ENCODE measurements around the gene NABP2.
A peak's percentile ranks its signal among the peaks of the same experiment; 100 is the strongest.

The NABP2 gene

GRCh38 chr12:56213878-56214277 is 10.3 kb upstream of the NABP2 start:
- no peak for DNase-seq (ENCODE audit: low read depth, low spot score)

- no peak for DNase-seq (ENCODE audit: low read depth, low spot score)
Observed at GRCh38 chr12:56216461-56216860, 7.7 kb upstream of the NABP2 start.

GRCh38 chr12:56219840-56220239 is 4.3 kb upstream of the NABP2 start:
- no peak for DNase-seq (ENCODE audit: low read depth, low spot score)

GRCh38 chr12:56220611-56221231 is 3.4 kb upstream of the NABP2 start:
- no peak for DNase-seq (ENCODE audit: low read depth, low spot score)

DNA sequence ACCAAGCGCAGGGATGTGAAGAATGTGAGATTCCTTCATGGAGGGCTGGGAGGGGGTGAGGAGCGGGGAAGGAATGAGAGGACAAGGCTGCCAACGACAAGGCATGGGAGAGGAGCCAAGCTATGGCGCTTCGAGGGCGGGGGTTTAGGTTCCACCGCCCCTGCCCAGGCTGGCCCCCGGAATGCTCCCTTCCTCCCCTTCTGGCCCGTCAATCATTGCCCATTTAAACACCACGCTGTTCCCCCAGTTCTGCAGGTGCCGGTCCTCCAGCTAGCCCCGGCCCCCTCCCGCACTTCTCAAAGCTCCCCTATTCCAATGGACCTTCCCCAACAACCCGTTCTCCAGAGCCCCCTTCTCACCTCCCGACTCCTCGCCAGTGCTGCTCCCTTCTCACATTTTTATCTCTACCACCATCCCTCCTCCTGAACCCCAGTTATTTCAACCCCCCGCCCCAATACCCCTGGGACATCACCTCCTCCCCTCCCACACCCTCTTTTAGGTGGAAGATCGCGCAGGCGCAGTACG is 2.8 kb upstream of the NABP2 start:
- no peak for DNase-seq (ENCODE audit: low read depth, low spot score)

DNA sequence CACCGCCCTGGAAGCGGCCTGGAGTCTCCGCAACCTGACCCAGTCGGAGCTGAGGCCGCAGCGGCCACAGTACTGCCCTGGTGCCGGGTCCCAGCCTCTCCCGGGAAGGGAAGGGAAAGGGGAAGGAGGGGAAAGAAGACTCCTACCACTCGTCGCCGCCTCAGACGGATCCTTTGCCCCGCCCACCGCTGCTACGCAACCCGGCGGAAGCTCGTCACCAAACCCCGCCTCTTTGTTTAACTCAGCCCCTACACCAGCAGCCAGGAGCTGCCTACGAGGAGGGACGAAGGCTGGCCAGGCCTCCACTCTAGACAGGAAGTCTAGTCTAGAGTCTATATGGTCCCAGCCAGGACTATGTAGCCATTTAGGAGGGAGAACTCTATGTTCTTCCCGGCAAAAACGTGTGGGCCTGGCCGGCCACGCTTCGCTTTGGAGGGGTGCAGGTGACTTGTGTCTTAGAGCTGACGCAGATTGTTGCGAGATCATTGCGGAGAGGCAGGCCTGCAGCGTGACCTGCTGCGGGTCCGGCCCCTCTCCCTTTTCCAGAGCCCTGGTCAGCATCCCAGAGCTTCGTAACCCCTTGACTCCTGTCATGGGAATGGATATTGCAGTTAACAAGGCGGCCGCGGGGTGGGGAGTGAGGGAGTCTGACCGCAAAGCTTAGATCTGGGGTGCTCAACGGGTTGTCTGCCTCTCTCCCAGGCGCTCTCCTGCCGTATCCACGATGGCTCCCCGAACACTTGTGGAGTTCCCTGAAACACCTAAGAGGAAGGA is 2.2 kb upstream of the NABP2 start, which contains the start of gene RNF41:
RNF41 (minus strand) TSS at position 166 of the 774 bp plus-strand sequence. CDS start 7,875 bp downstream, outside the sequence.
- peak; percentile 92 for DNase-seq (ENCODE audit: low read depth, low spot score)

DNA sequence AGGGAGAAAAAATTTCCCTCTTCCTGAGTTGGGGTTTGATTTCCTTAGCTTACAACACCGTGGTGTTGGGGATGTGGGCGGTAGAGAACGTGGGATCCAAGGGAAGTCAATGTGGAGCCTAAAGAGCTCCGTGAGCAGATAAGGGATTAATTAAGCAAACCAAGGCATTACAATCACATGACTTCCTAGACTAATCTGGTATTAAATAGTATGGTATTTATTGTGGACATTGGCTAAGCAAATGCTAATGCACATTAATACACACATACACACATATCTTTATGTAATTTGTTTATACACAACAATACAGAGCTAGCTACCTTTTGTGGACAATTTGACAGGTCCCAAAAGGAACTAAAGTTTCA is 1.6 kb upstream of the NABP2 start:
- no peak for DNase-seq (ENCODE audit: low read depth, low spot score)

DNA sequence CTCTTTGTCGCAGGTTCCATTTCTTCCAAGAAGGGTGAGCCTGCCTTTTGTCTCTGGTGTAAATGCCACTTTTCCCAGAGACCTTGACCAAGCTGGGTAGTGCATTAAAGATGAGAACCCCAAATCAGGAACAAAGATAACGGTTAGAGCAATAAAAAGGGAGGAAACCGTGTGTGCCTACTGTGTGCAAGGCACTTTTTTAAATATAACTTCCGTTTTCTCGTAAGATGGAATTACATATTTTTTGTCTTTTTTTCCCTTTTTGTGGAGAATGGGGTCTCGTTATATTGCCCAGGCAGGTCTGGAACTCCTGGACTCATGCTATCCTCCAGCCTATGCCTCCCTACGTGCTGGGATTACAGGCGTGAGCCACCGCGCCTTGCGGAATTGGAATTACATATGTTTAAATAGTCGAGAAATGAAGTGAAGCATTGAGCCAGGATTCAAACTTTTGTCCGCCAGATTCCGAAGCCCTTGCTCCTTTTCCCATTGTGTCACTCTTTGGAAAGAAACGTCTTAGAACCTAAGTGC is 506 bp upstream of the NABP2 start:
- no peak for DNase-seq (ENCODE audit: low read depth, low spot score)

DNA sequence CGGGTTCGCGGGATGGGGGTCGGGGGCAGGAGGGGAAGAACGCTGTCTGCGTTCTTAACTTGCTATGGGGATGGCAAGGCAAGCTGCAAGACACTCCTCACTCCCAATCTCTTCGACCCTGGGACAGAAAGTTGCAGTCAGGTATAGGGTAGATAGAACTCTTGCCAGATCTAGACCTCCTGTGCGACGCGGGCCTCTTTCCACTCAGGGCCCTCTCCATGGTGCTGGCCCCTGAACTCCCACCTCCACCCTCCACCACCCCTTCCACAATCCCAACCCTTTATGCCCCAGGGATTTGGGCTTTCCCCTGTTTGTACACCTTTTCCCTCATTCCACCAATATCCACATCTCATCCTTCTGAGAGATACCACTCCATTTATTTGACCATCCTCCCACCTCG is 812 bp downstream of the NABP2 start:
- DNase-seq (ENCODE audit: low read depth, low spot score), result no peak

DNA sequence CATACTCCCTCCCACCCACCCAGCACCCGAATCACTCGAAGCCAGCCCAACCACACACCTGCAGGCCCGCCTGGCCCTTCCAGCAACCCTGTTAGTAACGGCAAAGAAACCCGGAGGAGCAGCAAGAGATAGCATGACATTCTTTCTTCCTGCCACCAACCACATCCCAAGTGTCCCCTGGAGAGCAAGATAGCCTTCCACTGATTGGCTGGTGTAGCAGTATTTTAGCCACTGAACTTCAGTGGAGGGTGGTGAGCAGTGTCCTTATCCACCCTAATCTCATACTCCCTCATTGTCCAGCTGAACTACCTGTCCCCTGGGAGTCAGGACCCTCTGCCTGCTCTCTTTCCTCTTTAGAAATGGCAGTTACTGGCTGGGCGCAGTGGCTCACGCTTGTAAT is 4.9 kb downstream of the NABP2 start:
- no peak for DNase-seq (ENCODE audit: low read depth, low spot score)

GRCh38 chr12:56229916-56230431 is 5.8 kb downstream of the NABP2 start, which contains the start of gene SLC39A5:
SLC39A5 (plus strand) TSS chr12:56230051; CDS start chr12:56231275, 1,224 bp downstream.
- DNase-seq (ENCODE audit: low read depth, low spot score), result no peak

GRCh38 chr12:56230432-56231183 is 6.5 kb downstream of the NABP2 start:
- DNase-seq (ENCODE audit: low read depth, low spot score), result no peak

GRCh38 chr12:56231184-56231582 is 7.0 kb downstream of the NABP2 start:
- DNase-seq (ENCODE audit: low read depth, low spot score), result no peak

- no peak for DNase-seq (ENCODE audit: low read depth, low spot score)
Observed at GRCh38 chr12:56234746-56235436, 10.7 kb downstream of the NABP2 start.

GRCh38 chr12:56236091-56236490 is 11.9 kb downstream of the NABP2 start:
- no peak for DNase-seq (ENCODE audit: low read depth, low spot score)

GRCh38 chr12:56236985-56237384 is 12.8 kb downstream of the NABP2 start:
- DNase-seq (ENCODE audit: low read depth, low spot score), result no peak

DNA sequence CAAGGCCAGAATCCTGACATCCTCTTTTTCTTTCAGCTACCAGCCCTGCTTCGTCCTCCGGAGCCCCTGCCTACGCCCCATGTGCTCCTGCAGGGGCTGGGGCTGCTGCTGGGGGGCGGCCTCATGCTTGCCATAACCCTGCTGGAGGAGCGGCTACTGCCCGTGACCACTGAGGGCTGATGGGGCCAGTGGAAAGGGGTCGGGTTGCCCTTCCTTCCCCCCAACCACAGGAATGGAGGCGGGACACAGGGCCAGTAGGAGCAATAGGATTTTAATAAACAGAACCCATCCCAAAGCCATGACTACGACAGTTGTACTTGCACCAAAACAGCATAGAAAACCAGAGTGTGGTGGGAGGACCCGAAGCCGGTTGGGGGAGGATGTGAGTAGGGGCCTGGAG is 13.4 kb downstream of the NABP2 start:
- DNase-seq (ENCODE audit: low read depth, low spot score), result no peak

- no peak for DNase-seq (ENCODE audit: low read depth, low spot score)
Observed at GRCh38 chr12:56241424-56242303, 17.5 kb downstream of the NABP2 start.

DNA sequence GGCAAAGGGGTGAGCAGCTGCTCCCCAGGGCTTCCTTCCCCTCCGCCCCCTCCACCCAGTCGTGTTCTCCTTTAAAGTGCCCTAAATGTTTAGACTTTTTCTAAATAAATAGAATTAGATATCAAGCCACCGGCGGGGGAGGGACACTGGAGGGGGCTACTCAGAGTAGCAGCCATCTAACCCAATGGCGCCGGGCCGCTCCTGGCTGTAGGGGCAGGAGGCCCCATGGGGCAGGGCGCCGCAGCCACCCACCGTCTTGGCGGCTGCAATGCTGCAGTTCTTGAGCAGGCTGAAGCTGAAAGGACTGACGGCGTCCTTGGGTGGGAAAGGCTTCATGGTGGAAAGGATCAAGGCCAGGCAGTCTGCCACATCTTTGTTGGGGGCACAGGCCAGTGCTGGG is 18.8 kb downstream of the NABP2 start:
- DNase-seq (ENCODE audit: low read depth, low spot score), result no peak

DNA sequence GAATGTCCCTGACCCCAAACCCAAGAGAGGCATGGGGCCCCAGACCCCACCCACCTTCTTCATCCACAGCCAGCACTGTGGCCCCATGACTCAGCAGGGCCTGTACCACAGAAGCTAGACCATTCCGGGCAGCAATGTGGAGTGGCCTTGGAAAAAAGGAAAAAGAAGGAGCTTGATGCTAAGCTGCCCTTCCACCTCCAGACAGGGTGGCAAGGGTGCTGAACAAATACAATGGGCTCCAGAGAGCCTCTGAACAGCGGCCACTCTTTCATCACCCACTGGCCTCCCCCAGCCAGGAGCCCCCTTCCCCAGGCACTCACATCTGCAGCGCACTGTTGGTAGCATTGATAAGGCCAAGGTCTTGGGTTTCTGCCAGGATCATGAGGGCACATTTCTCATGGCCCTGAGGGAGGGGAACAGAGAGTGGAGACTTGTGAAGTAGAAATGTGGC is 19.6 kb downstream of the NABP2 start:
- no peak for DNase-seq (ENCODE audit: low read depth, low spot score)

Data from smooth muscle cell of the brain vasculature (primary cell).